ENCODE results near the gene TMEM178B.
"Not testable (repeated sequence)": the region's sequence is repeated elsewhere in the genome, so short reads cannot be mapped to it uniquely, and the experiment has no call there.

The TMEM178B gene

GRCh38 chr7:141053626-141054025, 20.2 kb upstream of the TMEM178B start:
- no peak overlapping the region for H3K4me3 ChIP-seq (ENCODE audit: low read length)
- no peak overlapping the region for H3K27ac ChIP-seq (ENCODE audit: low read depth, low read length)
- H3K36me3 ChIP-seq (ENCODE audit: control insufficient read depth, insufficient read depth, low read length), result no peaks in the 10 kb centered on the region
- H3K4me1 ChIP-seq (ENCODE audit: control insufficient read depth, insufficient read depth, low read length), result no peaks in the 10 kb centered on the region
- no peaks in the 10 kb centered on the region for H3K27me3 ChIP-seq (ENCODE audit: control insufficient read depth, insufficient read depth, low read length)
- H3K9ac ChIP-seq (ENCODE audit: low read length), result no peak overlapping the region

- Histone ChIP-seq H3K4me1 (ENCODE audit: control insufficient read depth, insufficient read depth, low read length) (no peaks in the 10 kb centered on the region), H3K4me3 (ENCODE audit: low read length) (no peak overlapping the region), H3K27ac (ENCODE audit: low read depth, low read length) (no peak overlapping the region), H3K36me3 (ENCODE audit: control insufficient read depth, insufficient read depth, low read length) (no peaks in the 10 kb centered on the region), H3K9ac (ENCODE audit: low read length) (no peak overlapping the region), H3K27me3 (ENCODE audit: control insufficient read depth, insufficient read depth, low read length) (no peaks in the 10 kb centered on the region)
Measured at GRCh38 chr7:141055146-141055545, 18.7 kb upstream of the TMEM178B start.

GRCh38 chr7:141057788-141058187, 16.1 kb upstream of the TMEM178B start:
- Histone ChIP-seq H3K27ac (ENCODE audit: low read depth, low read length) (no peak overlapping the region), H3K4me1 (ENCODE audit: control insufficient read depth, insufficient read depth, low read length) (no peaks in the 10 kb centered on the region), H3K9ac (ENCODE audit: low read length) (no peak overlapping the region), H3K4me3 (ENCODE audit: low read length) (no peak overlapping the region), H3K36me3 (ENCODE audit: control insufficient read depth, insufficient read depth, low read length) (no peaks in the 10 kb centered on the region), H3K27me3 (ENCODE audit: control insufficient read depth, insufficient read depth, low read length) (no peaks in the 10 kb centered on the region)

GRCh38 chr7:141067856-141068255, 6.0 kb upstream of the TMEM178B start:
- not testable (repeated sequence) for H3K4me3 ChIP-seq (ENCODE audit: low read length); H3K4me1 ChIP-seq (ENCODE audit: control insufficient read depth, insufficient read depth, low read length); H3K9ac ChIP-seq (ENCODE audit: low read length); H3K27ac ChIP-seq (ENCODE audit: low read depth, low read length); H3K27me3 ChIP-seq (ENCODE audit: control insufficient read depth, insufficient read depth, low read length); H3K36me3 ChIP-seq (ENCODE audit: control insufficient read depth, insufficient read depth, low read length)

- peak overlapping the region; percentile 60 for H3K4me3 ChIP-seq (ENCODE audit: low read length)
- no peak overlapping the region for H3K27ac ChIP-seq (ENCODE audit: low read depth, low read length)
- H3K9ac ChIP-seq (ENCODE audit: low read length), result no peak overlapping the region
- H3K36me3 ChIP-seq (ENCODE audit: control insufficient read depth, insufficient read depth, low read length), result no peaks in the 10 kb centered on the region
- no peaks in the 10 kb centered on the region for H3K4me1 ChIP-seq (ENCODE audit: control insufficient read depth, insufficient read depth, low read length)
- peaks cover 3% of the 10 kb centered on the region for H3K27me3 ChIP-seq (ENCODE audit: control insufficient read depth, insufficient read depth, low read length)
Measured at GRCh38 chr7:141071260-141071854, 2.5 kb upstream of the TMEM178B start.

- Histone ChIP-seq H3K36me3 (ENCODE audit: control insufficient read depth, insufficient read depth, low read length) (no peaks in the 10 kb centered on the region), H3K27ac (ENCODE audit: low read depth, low read length) (no peak overlapping the region), H3K4me3 (ENCODE audit: low read length) (peak overlapping the region; percentile 60), H3K27me3 (ENCODE audit: control insufficient read depth, insufficient read depth, low read length) (peaks cover 3% of the 10 kb centered on the region), H3K4me1 (ENCODE audit: control insufficient read depth, insufficient read depth, low read length) (no peaks in the 10 kb centered on the region), H3K9ac (ENCODE audit: low read length) (no peak overlapping the region)
Measured at GRCh38 chr7:141071855-141072547, 1.9 kb upstream of the TMEM178B start.

- H3K27me3 ChIP-seq (ENCODE audit: control insufficient read depth, insufficient read depth, low read length), result peaks cover 3% of the 10 kb centered on the region
- no peaks in the 10 kb centered on the region for H3K36me3 ChIP-seq (ENCODE audit: control insufficient read depth, insufficient read depth, low read length)
- H3K4me1 ChIP-seq (ENCODE audit: control insufficient read depth, insufficient read depth, low read length), result no peaks in the 10 kb centered on the region
- no peak overlapping the region for H3K27ac ChIP-seq (ENCODE audit: low read depth, low read length)
- H3K4me3 ChIP-seq (ENCODE audit: low read length), result peak overlapping the region; percentile 60
- H3K9ac ChIP-seq (ENCODE audit: low read length), result no peak overlapping the region
Measured at GRCh38 chr7:141072548-141073172, 1.2 kb upstream of the TMEM178B start.

GRCh38 chr7:141073173-141073640, 657 bp upstream of the TMEM178B start:
- Histone ChIP-seq H3K4me1 (ENCODE audit: control insufficient read depth, insufficient read depth, low read length) (no peaks in the 10 kb centered on the region), H3K9ac (ENCODE audit: low read length) (no peak overlapping the region), H3K27me3 (ENCODE audit: control insufficient read depth, insufficient read depth, low read length) (peaks cover 3% of the 10 kb centered on the region), H3K36me3 (ENCODE audit: control insufficient read depth, insufficient read depth, low read length) (no peaks in the 10 kb centered on the region), H3K4me3 (ENCODE audit: low read length) (peak overlapping the region; percentile 60), H3K27ac (ENCODE audit: low read depth, low read length) (no peak overlapping the region)

- Histone ChIP-seq H3K4me3 (ENCODE audit: low read length) (peak overlapping the region; percentile 60), H3K27me3 (ENCODE audit: control insufficient read depth, insufficient read depth, low read length) (peaks cover 3% of the 10 kb centered on the region)
Measured at GRCh38 chr7:141074162-141074991, 513 bp downstream of the TMEM178B start.

GRCh38 chr7:141074997-141075396, 1.1 kb downstream of the TMEM178B start:
- Histone ChIP-seq H3K27ac (ENCODE audit: low read depth, low read length) (no peak overlapping the region), H3K4me3 (ENCODE audit: low read length) (no peak overlapping the region), H3K9ac (ENCODE audit: low read length) (no peak overlapping the region)

More at GRCh38 chr7:141074162-141074991, 513 bp downstream of the TMEM178B start:
- no peaks in the 10 kb centered on the region for H3K4me1 ChIP-seq (ENCODE audit: control insufficient read depth, insufficient read depth, low read length)
- H3K27ac ChIP-seq (ENCODE audit: low read depth, low read length), result no peak overlapping the region
- H3K9ac ChIP-seq (ENCODE audit: low read length), result no peak overlapping the region
- no peaks in the 10 kb centered on the region for H3K36me3 ChIP-seq (ENCODE audit: control insufficient read depth, insufficient read depth, low read length)

GRCh38 chr7:141076377-141076776, 2.5 kb downstream of the TMEM178B start:
- H3K27me3 ChIP-seq (ENCODE audit: control insufficient read depth, insufficient read depth, low read length), result peaks cover 2% of the 10 kb centered on the region
- no peaks in the 10 kb centered on the region for H3K36me3 ChIP-seq (ENCODE audit: control insufficient read depth, insufficient read depth, low read length)
- H3K4me3 ChIP-seq (ENCODE audit: low read length), result no peak overlapping the region
- no peaks in the 10 kb centered on the region for H3K4me1 ChIP-seq (ENCODE audit: control insufficient read depth, insufficient read depth, low read length)
- H3K27ac ChIP-seq (ENCODE audit: low read depth, low read length), result no peak overlapping the region
- no peak overlapping the region for H3K9ac ChIP-seq (ENCODE audit: low read length)

More at GRCh38 chr7:141074997-141075396, 1.1 kb downstream of the TMEM178B start:
- Histone ChIP-seq H3K36me3 (ENCODE audit: control insufficient read depth, insufficient read depth, low read length) (no peaks in the 10 kb centered on the region), H3K4me1 (ENCODE audit: control insufficient read depth, insufficient read depth, low read length) (no peaks in the 10 kb centered on the region), H3K27me3 (ENCODE audit: control insufficient read depth, insufficient read depth, low read length) (peaks cover 3% of the 10 kb centered on the region)

- Histone ChIP-seq H3K4me1 (ENCODE audit: control insufficient read depth, insufficient read depth, low read length) (no peaks in the 10 kb centered on the region), H3K27ac (ENCODE audit: low read depth, low read length) (no peak overlapping the region)
Measured at GRCh38 chr7:141079219-141079618, 5.4 kb downstream of the TMEM178B start.

More at GRCh38 chr7:141079219-141079618, 5.4 kb downstream of the TMEM178B start:
- H3K9ac ChIP-seq (ENCODE audit: low read length), result no peak overlapping the region
- no peaks in the 10 kb centered on the region for H3K27me3 ChIP-seq (ENCODE audit: control insufficient read depth, insufficient read depth, low read length)
- no peak overlapping the region for H3K4me3 ChIP-seq (ENCODE audit: low read length)
- H3K36me3 ChIP-seq (ENCODE audit: control insufficient read depth, insufficient read depth, low read length), result no peaks in the 10 kb centered on the region

All from rectal smooth muscle tissue (tissue), 1 donor.